HepG2 (cell line): ENCODE results near the gene KCNK7. TPM values are rescaled to one million over a fixed set of nuclear protein-coding genes. Genes with fewer than 3 reads are reported as not detected.
A peak's percentile ranks its signal among the peaks of the same experiment; 100 is the strongest.

ENCODE experiments used
- ATM ChIP-seq: fragments of 450-650 bp; IDR thresholded peaks from 2 replicates; pipeline ENCODE4 v1.7.1; 2017; ENCODE audit warnings: mild to moderate bottlenecking, borderline replicate concordance
- CREB1 ChIP-seq, 2 experiments: fragments of 450-650 bp in 1 of 2; IDR thresholded peaks; 2 replicates each; pipeline ENCODE4 v1.6.1; 2016 to 2017; ENCODE audit warnings: control low read depth in 1 of 2, mild to moderate bottlenecking in 1 of 2, missing compliant biosample characterization in 1 of 2, missing genetic modification characterization in 1 of 2
- CSRNP2 ChIP-seq: sonication (generic); formaldehyde crosslinking; conservative IDR thresholded peaks from 2 replicates; pipeline ENCODE4 v1.8.0; 2022; ENCODE audit warnings: low read depth, missing genetic modification reagents
- HDAC6 ChIP-seq: fragments of 200-600 bp; sonication (generic); IDR thresholded peaks from 2 replicates; pipeline ENCODE4 v1.7.0; 2017; ENCODE audit warnings: mild to moderate bottlenecking, antibody characterized with exemption, low read length, low read depth
- MEIS1 ChIP-seq: sonication (generic); formaldehyde crosslinking; IDR thresholded peaks from 2 replicates; pipeline ENCODE4 v1.9.0; 2021; ENCODE audit warnings: mild to moderate bottlenecking, missing genetic modification reagents, moderate library complexity, borderline replicate concordance
- NFE2L1 ChIP-seq: sonication (generic); formaldehyde crosslinking; IDR thresholded peaks from 2 replicates; pipeline ENCODE4 v1.4.0; 2020; ENCODE audit warnings: missing genetic modification reagents, mild to moderate bottlenecking, borderline replicate concordance
- NFE2L2 ChIP-seq: fragments of 150-350 bp; IDR thresholded peaks from 2 replicates; pipeline ENCODE4 v1.6.1; 2014; ENCODE audit warnings: low read length
- NFYB ChIP-seq: sonication (generic); formaldehyde crosslinking; IDR thresholded peaks from 2 replicates; pipeline ENCODE4 v1.4.0; 2020; ENCODE audit warnings: missing genetic modification reagents
- NFYC ChIP-seq: IDR thresholded peaks from 2 replicates; pipeline ENCODE4 v1.6.1; 2016; ENCODE audit warnings: missing genetic modification reagents, missing compliant biosample characterization
- PITX1 ChIP-seq: sonication (generic); formaldehyde crosslinking; IDR thresholded peaks from 2 replicates; pipeline ENCODE4 v1.5.1; 2020; ENCODE audit warnings: mild to moderate bottlenecking, missing genetic modification reagents
- SETDB1 ChIP-seq: sonication (generic); formaldehyde crosslinking; IDR thresholded peaks from 2 replicates; pipeline ENCODE4 v1.5.1; 2020; ENCODE audit warnings: missing genetic modification reagents, mild to moderate bottlenecking, borderline replicate concordance
- SIX4 ChIP-seq: sonication (generic); formaldehyde crosslinking; IDR thresholded peaks from 2 replicates; pipeline ENCODE4 v1.4.0; 2020; ENCODE audit warnings: missing genetic modification reagents
- TBL1XR1 ChIP-seq: fragments of 150-350 bp; IDR thresholded peaks from 2 replicates; pipeline ENCODE4 v1.6.1; 2014; ENCODE audit warnings: borderline replicate concordance, low read length; ENCODE audit not compliant: partially characterized antibody
- U2AF2 ChIP-seq: fragments of 200-400 bp; formaldehyde crosslinking; IDR thresholded peaks from 2 replicates; pipeline ENCODE4 v1.6.1; 2017; ENCODE audit warnings: low read depth, mild to moderate bottlenecking, low read length
- YY1 ChIP-seq: IDR thresholded peaks from 2 replicates; pipeline ENCODE4 v1.6.1; 2011; ENCODE audit warnings: low read length, low read depth, moderate library complexity, mild to moderate bottlenecking; ENCODE audit not compliant: insufficient read depth, insufficient replicate concordance
- ZFP82 ChIP-seq: sonication (generic); formaldehyde crosslinking; IDR thresholded peaks from 2 replicates; pipeline ENCODE4 v1.5.1; 2020; ENCODE audit warnings: mild to moderate bottlenecking, missing genetic modification reagents, borderline replicate concordance
- ZNF101 ChIP-seq: sonication (generic); formaldehyde crosslinking; IDR thresholded peaks from 2 replicates; pipeline ENCODE4 v1.4.0; 2020; ENCODE audit warnings: mild to moderate bottlenecking, low read depth, missing genetic modification reagents, borderline replicate concordance
- ZNF180 ChIP-seq: sonication (generic); formaldehyde crosslinking; IDR thresholded peaks from 2 replicates; pipeline ENCODE4 v1.4.0; 2020; ENCODE audit warnings: low read depth, missing genetic modification reagents, borderline replicate concordance
- ZNF260 ChIP-seq: sonication (generic); formaldehyde crosslinking; IDR thresholded peaks from 2 replicates; pipeline ENCODE4 v1.4.0; 2020; ENCODE audit warnings: missing genetic modification reagents, low read depth, mild to moderate bottlenecking, borderline replicate concordance
- ZNF431 ChIP-seq: sonication (generic); formaldehyde crosslinking; IDR thresholded peaks from 2 replicates; pipeline ENCODE4 v1.9.0; 2022; ENCODE audit warnings: missing genetic modification reagents, low read depth, mild to moderate bottlenecking, borderline replicate concordance
- ZNF432 ChIP-seq: sonication (generic); formaldehyde crosslinking; IDR thresholded peaks from 2 replicates; pipeline ENCODE4 v1.5.0; 2020; ENCODE audit warnings: missing genetic modification reagents, mild to moderate bottlenecking, borderline replicate concordance
- ZNF501 ChIP-seq: sonication (generic); formaldehyde crosslinking; IDR thresholded peaks from 2 replicates; pipeline ENCODE4 v1.5.1; 2020; ENCODE audit warnings: mild to moderate bottlenecking, moderate library complexity, missing genetic modification reagents
- ZNF644 ChIP-seq: IDR thresholded peaks from 2 replicates; pipeline ENCODE4 v1.6.1; 2016; ENCODE audit warnings: low read depth
- ZNF652 ChIP-seq: IDR thresholded peaks from 2 replicates; pipeline ENCODE4 v1.6.1; 2016; ENCODE audit warnings: low read depth, borderline replicate concordance
- ZNF720 ChIP-seq: sonication (generic); formaldehyde crosslinking; IDR thresholded peaks from 2 replicates; pipeline ENCODE4 v1.4.0; 2020; ENCODE audit warnings: missing genetic modification reagents
- ZNF782 ChIP-seq: sonication (generic); formaldehyde crosslinking; IDR thresholded peaks from 2 replicates; pipeline ENCODE4 v1.4.0; 2020; ENCODE audit warnings: missing genetic modification reagents, mild to moderate bottlenecking, borderline replicate concordance
- ZXDC ChIP-seq: sonication (generic); formaldehyde crosslinking; IDR thresholded peaks from 2 replicates; pipeline ENCODE4 v1.5.0; 2020; ENCODE audit warnings: mild to moderate bottlenecking, missing genetic modification reagents
- polyA plus RNA-seq, 8 experiments: library from polyadenylated mRNA; depleted of rRNA in 3 of 8; stranded (reverse) in 7 of 8; unstranded in 1 of 8; fragments of >200 nt; fragmentation: Illumina TruSeq in 4 of 8; extraction: Trizol in 4 of 8; gene quantifications; 2 replicates each; pipeline versions ENCODE4 v1.2.1 to v1.2.3, GENCODE V29; 2011 to 2016; ENCODE audit warnings: low read depth in 4 of 8, missing spikeins in 1 of 8, mixed read lengths in 1 of 8; ENCODE audit not compliant: insufficient read depth in 1 of 8
- total RNA-seq, 5 experiments: library from RNA; depleted of rRNA; stranded (reverse); fragments of >200 nt; fragmentation: Illumina TruSeq; extraction: Trizol; gene quantifications; 2 replicates each; pipeline ENCODE4 v1.2.3, GENCODE V29; 2016; ENCODE audit warnings: low read depth in 1 of 5

The KCNK7 gene
- total and polyA plus RNA-seq, 2 of the 13 experiments (the other 11 are each of a cell fraction or from before 2014, with no cell fraction given), result 0.11 TPM; not detected in 1

DNA sequence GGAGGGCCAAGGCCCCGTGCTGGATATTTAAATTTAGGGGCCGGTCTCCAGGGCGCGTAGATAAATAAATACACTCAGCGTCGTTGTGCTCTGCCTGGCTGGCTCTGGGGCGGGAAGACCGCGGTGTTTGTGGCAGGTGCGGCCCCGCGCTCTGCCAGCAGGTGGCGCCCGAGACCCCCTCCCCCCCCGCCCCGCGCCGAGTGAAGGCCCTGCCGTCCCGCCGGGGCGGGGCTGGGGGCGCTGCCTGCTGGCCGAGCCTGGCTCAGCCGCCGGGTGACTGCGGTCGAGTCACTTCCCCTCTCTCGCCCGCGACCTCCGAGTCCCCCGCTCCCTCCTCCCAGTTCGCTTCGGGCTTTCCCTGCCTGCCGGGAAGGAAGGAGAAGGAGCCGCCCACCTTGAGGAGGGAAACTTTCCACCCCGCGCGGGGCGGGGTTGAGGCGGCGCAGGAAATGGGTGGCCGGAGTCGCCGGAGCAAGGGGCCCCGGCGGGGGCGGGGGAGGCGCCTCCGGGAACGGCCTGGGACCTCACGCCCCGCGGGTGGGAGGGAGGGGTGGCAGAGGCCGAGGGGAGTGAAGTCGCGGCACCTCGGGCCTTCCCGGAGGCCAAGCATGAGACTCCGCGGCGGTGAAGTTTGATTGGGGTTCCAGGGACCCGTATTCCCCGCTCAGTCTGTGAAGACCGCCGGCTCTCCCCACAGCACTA lies 21.3 kb downstream of the KCNK7 start (continued):
- TF ChIP-seq ZXDC (no peak), U2AF2 (no peak), HDAC6 (no peak), ZNF431 (no peak), SETDB1 (CRISPR knock-in tag) (no peak), ZNF101 (no peak), ZNF644 (CRISPR knock-in tag) (no peak), CREB1 (IDR thresholded peaks at IDR 0.05) (no peak), CREB1 (CRISPR knock-in tag; IDR thresholded peaks at IDR 0.05) (no peak), ATM (no peak), NFYC (CRISPR knock-in tag) (no peak), ZFP82 (CRISPR knock-in tag) (no peak), PITX1 (CRISPR knock-in tag) (no peak), NFYB (CRISPR knock-in tag) (no peak), ZNF180 (CRISPR knock-in tag) (no peak), ZNF782 (CRISPR knock-in tag) (no peak), YY1 (peak; percentile 54), SIX4 (CRISPR knock-in tag) (no peak), ZNF260 (CRISPR knock-in tag) (no peak), ZNF501 (CRISPR knock-in tag) (no peak), ZNF652 (CRISPR knock-in tag) (no peak), CSRNP2 (CRISPR knock-in tag) (no peak), NFE2L1 (CRISPR knock-in tag) (no peak), ZNF432 (no peak), TBL1XR1 (no peak), ZNF720 (no peak), NFE2L2 (no peak), MEIS1 (no peak)
